Measurements from ENCODE around the gene GRB10.

GRB10 gene

GRCh38 chr7:50631639-50632038 is 151.1 kb downstream of the GRB10 start:
- H3K4me2 ChIP-seq (ENCODE audit: insufficient read depth, low read length), result no peak overlapping the region
- no peaks in the 10 kb centered on the region for H3K4me1 ChIP-seq (ENCODE audit: insufficient read depth, low read length)
- no peak for TF ChIP-seq CTCF (IDR thresholded peaks at IDR 0.05; ENCODE audit: borderline replicate concordance, extremely low read depth, low read length, poor library complexity, severe bottlenecking)
- no peak for TF ChIP-seq EZH2 (IDR thresholded peaks at IDR 0.05; ENCODE audit: borderline replicate concordance, low read depth, low read length, severe bottlenecking)
- H3K9me3 ChIP-seq (ENCODE audit: insufficient read depth, low read length, severe bottlenecking), result no peaks in the 10 kb centered on the region
- H3K36me3 ChIP-seq (ENCODE audit: insufficient read depth, low read length), result no peaks in the 10 kb centered on the region
- peaks cover 14% of the 10 kb centered on the region for H3K27me3 ChIP-seq (ENCODE audit: insufficient read depth, low read length, poor library complexity)
- H2AFZ ChIP-seq (ENCODE audit: low read depth, low read length), result peak overlapping the region; percentile 42; the same call in 1 of the 2 replicates
- no peak for ATAC-seq (ENCODE audit: insufficient read depth, low read depth)
- no peak overlapping the region for H3K4me3 ChIP-seq (ENCODE audit: low read depth in 1 of 2, low read length in 2 of 2)
- no peak for DNase-seq
- H3K27ac ChIP-seq (ENCODE audit: low read length), result no peak overlapping the region
- H3K79me2 ChIP-seq (ENCODE audit: insufficient read depth, low read length), result no peaks in the 10 kb centered on the region
- no peaks in the 10 kb centered on the region for H4K20me1 ChIP-seq (ENCODE audit: insufficient read depth, low read length)
- H3K9ac ChIP-seq (ENCODE audit: low read depth, low read length), result no peak overlapping the region

GRCh38 chr7:50631100-50631499 is 151.6 kb downstream of the GRB10 start:
- Histone ChIP-seq H3K4me2 (ENCODE audit: insufficient read depth, low read length) (no peak overlapping the region), H3K36me3 (ENCODE audit: insufficient read depth, low read length) (no peaks in the 10 kb centered on the region), H3K4me1 (ENCODE audit: insufficient read depth, low read length) (no peaks in the 10 kb centered on the region), H3K27ac (ENCODE audit: low read length) (no peak overlapping the region), H2AFZ (ENCODE audit: low read depth, low read length) (no peak overlapping the region), H4K20me1 (ENCODE audit: insufficient read depth, low read length) (no peaks in the 10 kb centered on the region), H3K4me3 (ENCODE audit: low read depth in 1 of 2, low read length in 2 of 2) (no peak overlapping the region), H3K27me3 (ENCODE audit: insufficient read depth, low read length, poor library complexity) (peaks cover 20% of the 10 kb centered on the region), H3K79me2 (ENCODE audit: insufficient read depth, low read length) (no peaks in the 10 kb centered on the region), H3K9ac (ENCODE audit: low read depth, low read length) (no peak overlapping the region), H3K9me3 (ENCODE audit: insufficient read depth, low read length, severe bottlenecking) (no peaks in the 10 kb centered on the region)
- ATAC-seq (ENCODE audit: insufficient read depth, low read depth) (no peak), DNase-seq (no peak)
- no peak for TF ChIP-seq CTCF (IDR thresholded peaks at IDR 0.05; ENCODE audit: borderline replicate concordance, extremely low read depth, low read length, poor library complexity, severe bottlenecking)
- TF ChIP-seq EZH2 (IDR thresholded peaks at IDR 0.05; ENCODE audit: borderline replicate concordance, low read depth, low read length, severe bottlenecking), result no peak

GRCh38 chr7:50629238-50629901 is 153.3 kb downstream of the GRB10 start:
- DNase-seq (no peak), ATAC-seq (ENCODE audit: insufficient read depth, low read depth) (no peak)
- TF ChIP-seq EZH2 (IDR thresholded peaks at IDR 0.05; ENCODE audit: borderline replicate concordance, low read depth, low read length, severe bottlenecking), result no peak
- TF ChIP-seq CTCF (IDR thresholded peaks at IDR 0.05; ENCODE audit: borderline replicate concordance, extremely low read depth, low read length, poor library complexity, severe bottlenecking), result no peak
- H3K9me3 ChIP-seq (ENCODE audit: insufficient read depth, low read length, severe bottlenecking), result no peaks in the 10 kb centered on the region
- no peak overlapping the region for H3K4me3 ChIP-seq (ENCODE audit: low read depth in 1 of 2, low read length in 2 of 2)
- no peaks in the 10 kb centered on the region for H3K4me1 ChIP-seq (ENCODE audit: insufficient read depth, low read length)
- H3K79me2 ChIP-seq (ENCODE audit: insufficient read depth, low read length), result no peaks in the 10 kb centered on the region
- H3K4me2 ChIP-seq (ENCODE audit: insufficient read depth, low read length), result no peak overlapping the region
- H3K36me3 ChIP-seq (ENCODE audit: insufficient read depth, low read length), result no peaks in the 10 kb centered on the region
- H3K27ac ChIP-seq (ENCODE audit: low read length), result no peak overlapping the region
- no peaks in the 10 kb centered on the region for H4K20me1 ChIP-seq (ENCODE audit: insufficient read depth, low read length)
- no peak overlapping the region for H2AFZ ChIP-seq (ENCODE audit: low read depth, low read length)
- H3K27me3 ChIP-seq (ENCODE audit: insufficient read depth, low read length, poor library complexity), result peaks cover 25% of the 10 kb centered on the region
- H3K9ac ChIP-seq (ENCODE audit: low read depth, low read length), result no peak overlapping the region
